OCI-LY7 (cell line): ENCODE data around the gene TPGS1. TPM values are rescaled to one million over a fixed set of nuclear protein-coding genes. Genes with fewer than 3 reads are reported as not detected.
A peak's percentile ranks its signal among the peaks of the same experiment; 100 is the strongest.

Experiments used
- BruUV-seq: library from RNA; stranded (reverse); fragments of 400-500 nt; replicated peaks from 2 replicates; lab custom pipeline; 2021; lab: Mats Ljungman, UMichigan
- CTCF ChIA-PET: fragments of 300-600 bp; sonication (Branson Sonifier 250); formaldehyde crosslinking; loops from one replicate; lab custom pipeline; 2022; ENCODE audit warnings: antibody characterized with exemption; ENCODE audit not compliant: unreplicated experiment; lab: Charles Lee
- POLR2A ChIA-PET: fragments of 300-600 bp; sonication (Branson Sonifier 250); formaldehyde crosslinking; loops from one replicate; lab custom pipeline; 2022; ENCODE audit warnings: antibody characterized with exemption; lab: Charles Lee
- DNase-seq: peaks from one replicate; pipeline ENCODE4 v3.0.0-alpha.2; 2015; ENCODE audit warnings: low spot score
- H2AFZ ChIP-seq: fragments of 200-600 bp; sonication (generic), shearing (Covaris generic); 2 replicates; pipeline ENCODE4 v1.6.1; 2014; ENCODE audit warnings: mild to moderate bottlenecking, antibody characterized with exemption, low read length, moderate library complexity
- H3K27ac ChIP-seq: fragments of 200-600 bp; sonication (generic); 2 replicates; pipeline ENCODE4 v1.5.1; 2014; ENCODE audit warnings: mixed run types, low read depth, mild to moderate bottlenecking, moderate library complexity, low read length, inconsistent platforms; ENCODE audit not compliant: poor library complexity, severe bottlenecking
- H3K36me3 ChIP-seq: fragments of 200-600 bp; sonication (generic); 2 replicates; pipeline ENCODE4 v1.6.1; 2014; ENCODE audit warnings: mild to moderate bottlenecking, antibody characterized with exemption, low read length, moderate library complexity, mixed read lengths; ENCODE audit not compliant: insufficient read depth
- H3K4me1 ChIP-seq: fragments of 200-600 bp; sonication (generic); 2 replicates; pipeline ENCODE4 v1.5.1; 2014; ENCODE audit warnings: mild to moderate bottlenecking, low read length; ENCODE audit not compliant: insufficient read depth, poor library complexity, severe bottlenecking
- H3K4me2 ChIP-seq: fragments of 200-600 bp; sonication (generic); 2 replicates; pipeline ENCODE4 v1.6.1; 2014; ENCODE audit warnings: mild to moderate bottlenecking, low read length
- H3K4me3 ChIP-seq: fragments of 200-600 bp; sonication (generic); 2 replicates; pipeline ENCODE4 v1.5.1; 2014; ENCODE audit warnings: mild to moderate bottlenecking, low read depth, low read length; ENCODE audit not compliant: poor library complexity, severe bottlenecking
- H3K79me2 ChIP-seq: fragments of 200-600 bp; sonication (generic); 2 replicates; pipeline ENCODE4 v1.6.1; 2016; ENCODE audit warnings: low read depth, mild to moderate bottlenecking, low read length, moderate library complexity, mixed read lengths; ENCODE audit not compliant: insufficient read depth
- H3K9me2 ChIP-seq: fragments of 200-600 bp; sonication (generic); 2 replicates; pipeline ENCODE4 v1.6.1; 2016; ENCODE audit warnings: mild to moderate bottlenecking, low read length, mixed read lengths; ENCODE audit not compliant: insufficient read depth
- H3K9me3 ChIP-seq: fragments of 200-600 bp; sonication (generic); 2 replicates; pipeline ENCODE4 v1.6.1; 2014; ENCODE audit warnings: mild to moderate bottlenecking, mixed run types, low read length, mixed read lengths
- H4K20me1 ChIP-seq: fragments of 200-600 bp; sonication (generic); 2 replicates; pipeline ENCODE4 v1.6.1; 2014; ENCODE audit warnings: mild to moderate bottlenecking, antibody characterized with exemption, low read length, moderate library complexity, mixed read lengths; ENCODE audit not compliant: insufficient read depth
- EZH2phosphoT487 ChIP-seq: fragments of 200-600 bp; sonication (generic); IDR thresholded peaks from 2 replicates; pipeline ENCODE4 v1.6.1; 2018; ENCODE audit warnings: low read depth, borderline replicate concordance, mild to moderate bottlenecking, mixed run types, antibody characterized with exemption, low read length, moderate library complexity, mixed read lengths
- intact Hi-C: fragments of 100-400 bp; cut with micrococcal nuclease; formaldehyde crosslinking; loops from one replicate; pipeline ENCODE4 v1.10.0; 2022; ENCODE audit not compliant: unreplicated experiment
- total RNA-seq, 2 experiments: library from RNA; depleted of rRNA in 1 of 2; stranded (reverse); fragments of >200 nt in 1 of 2; shearing (Covaris generic) in 1 of 2; gene quantifications; 2 replicates each; pipeline ENCODE4 v1.2.3, GENCODE V29; 2014 to 2022
- TF ChIP-seq, protein P1 (sequence below): fragments of 200-600 bp; sonication (generic); conservative IDR thresholded peaks from 2 replicates; pipeline ENCODE4 v1.5.1; 2014; ENCODE audit warnings: mild to moderate bottlenecking, antibody characterized with exemption, low read length, moderate library complexity, mixed read lengths

TPGS1 gene
- total RNA-seq, 2 experiments from 2014 or later, result 24.4 to 25.6 TPM

GRCh38 chr19:531753-532560 is 24.7 kb downstream of the TPGS1 start, which contains the start of gene CDC34:
Gene CDC34 (plus strand): TSS chr19:531760. CDS start chr19:531932, 172 bp downstream.
- DNase-seq, result peak; percentile 34
- intact Hi-C loops, result loop anchor here (5.0 kb wide), 1 partner anchor 40 kb away; the partner anchor contains the start of gene BSG

DNA sequence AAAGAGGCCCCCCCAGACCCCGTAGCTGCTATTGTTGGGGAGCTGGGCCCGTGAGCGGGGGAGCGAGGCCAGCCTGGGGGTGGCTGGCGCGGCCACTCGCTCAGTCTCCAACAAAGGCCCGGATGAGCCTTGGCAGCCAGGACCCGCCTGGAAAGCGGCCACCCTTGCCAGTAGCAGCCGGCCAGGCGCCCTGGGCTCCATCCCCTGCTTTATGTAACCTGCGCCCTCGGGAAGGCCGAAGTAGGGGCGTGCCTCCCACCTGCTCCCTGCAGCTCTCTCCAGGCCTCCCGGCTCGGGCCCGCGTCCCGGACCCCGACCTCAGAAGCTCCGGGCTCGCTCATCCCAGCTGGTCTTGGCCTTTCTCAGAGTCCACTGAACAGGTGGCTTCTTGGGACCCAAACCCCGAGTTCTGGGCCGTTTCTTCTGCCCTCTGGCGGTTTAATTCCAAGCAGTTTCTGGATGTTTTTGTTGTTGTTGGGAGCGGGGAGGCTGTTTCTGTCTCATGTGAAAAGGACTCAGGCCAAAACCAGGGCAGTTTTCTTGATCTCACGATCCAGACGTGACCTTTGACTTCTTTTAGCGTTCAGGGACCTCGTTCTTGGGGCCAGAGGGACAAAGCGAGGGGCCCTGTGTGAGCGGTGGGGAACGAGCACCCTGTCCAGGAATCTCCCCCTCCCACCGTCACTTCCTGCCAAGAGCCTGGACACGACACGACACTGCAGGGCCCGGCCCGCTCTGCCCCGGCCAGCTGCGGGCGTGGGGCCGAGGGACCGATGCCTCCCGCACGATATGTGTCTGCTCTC is 25.5 kb downstream of the TPGS1 start:
- BruUV-seq, result no TSS peak
- ChIA-PET POLR2A (interaction anchor here (2.4 kb wide), 1 partner anchor 22 kb away, joined by 9 read pairs; no protein-coding TSS in a partner anchor), CTCF (no interaction called here)
- Histone ChIP-seq H3K9me3 (no peaks in the 10 kb centered on the region), H4K20me1 (peaks cover 8% of the 10 kb centered on the region), H3K9me2 (no peaks in the 10 kb centered on the region), H3K36me3 (peaks cover 13% of the 10 kb centered on the region), H3K27ac (no peak overlapping the region), H3K79me2 (peaks cover 7% of the 10 kb centered on the region; the same call in 1 of the 2 replicates), H3K4me1 (peaks cover 17% of the 10 kb centered on the region), H2AFZ (no peak overlapping the region), H3K4me2 (peak overlapping the region; percentile 93), H3K4me3 (peak overlapping the region; percentile 96)
- DNase-seq, result peak; percentile 57
- intact Hi-C loops, result loop anchor here (5.0 kb wide), 1 partner anchor 40 kb away; the partner anchor contains the start of gene BSG
- TF ChIP-seq, protein P1, sequence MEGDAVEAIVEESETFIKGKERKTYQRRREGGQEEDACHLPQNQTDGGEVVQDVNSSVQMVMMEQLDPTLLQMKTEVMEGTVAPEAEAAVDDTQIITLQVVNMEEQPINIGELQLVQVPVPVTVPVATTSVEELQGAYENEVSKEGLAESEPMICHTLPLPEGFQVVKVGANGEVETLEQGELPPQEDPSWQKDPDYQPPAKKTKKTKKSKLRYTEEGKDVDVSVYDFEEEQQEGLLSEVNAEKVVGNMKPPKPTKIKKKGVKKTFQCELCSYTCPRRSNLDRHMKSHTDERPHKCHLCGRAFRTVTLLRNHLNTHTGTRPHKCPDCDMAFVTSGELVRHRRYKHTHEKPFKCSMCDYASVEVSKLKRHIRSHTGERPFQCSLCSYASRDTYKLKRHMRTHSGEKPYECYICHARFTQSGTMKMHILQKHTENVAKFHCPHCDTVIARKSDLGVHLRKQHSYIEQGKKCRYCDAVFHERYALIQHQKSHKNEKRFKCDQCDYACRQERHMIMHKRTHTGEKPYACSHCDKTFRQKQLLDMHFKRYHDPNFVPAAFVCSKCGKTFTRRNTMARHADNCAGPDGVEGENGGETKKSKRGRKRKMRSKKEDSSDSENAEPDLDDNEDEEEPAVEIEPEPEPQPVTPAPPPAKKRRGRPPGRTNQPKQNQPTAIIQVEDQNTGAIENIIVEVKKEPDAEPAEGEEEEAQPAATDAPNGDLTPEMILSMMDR, result peak; percentile 72
- TF ChIP-seq EZH2phosphoT487, result no peak

More at GRCh38 chr19:531753-532560, 24.7 kb downstream of the TPGS1 start, which contains the start of gene CDC34:
- Histone ChIP-seq H3K9me2 (no peaks in the 10 kb centered on the region), H3K9me3 (no peaks in the 10 kb centered on the region), H2AFZ (peak within 1 kb of the TSS; percentile 62), H3K4me1 (peaks cover 17% of the 10 kb centered on the region), H3K36me3 (peaks cover 9% of the 10 kb centered on the region), H3K27ac (peak within 1 kb of the TSS; percentile 50), H4K20me1 (peaks cover 8% of the 10 kb centered on the region), H3K4me2 (peak within 1 kb of the TSS; percentile 93), H3K79me2 (peaks cover 7% of the 10 kb centered on the region; the same call in 1 of the 2 replicates), H3K4me3 (peak within 1 kb of the TSS; percentile 96)
- TF ChIP-seq, protein P1, result no peak
- TF ChIP-seq EZH2phosphoT487, result no peak
- CTCF ChIA-PET, result no interaction called here
- BruUV-seq, result no TSS peak
- POLR2A ChIA-PET, result interaction anchor here (0.9 to 2.4 kb wide), 3 partner anchors 21 to 40 kb away, joined by 3 to 9 read pairs (median 3); no protein-coding TSS in a partner anchor
